ENCODE results near the gene KAZN.
"Not testable (repeated sequence)": the region's sequence is repeated elsewhere in the genome, so short reads cannot be mapped to it uniquely, and the experiment has no call there.

KAZN gene

DNA sequence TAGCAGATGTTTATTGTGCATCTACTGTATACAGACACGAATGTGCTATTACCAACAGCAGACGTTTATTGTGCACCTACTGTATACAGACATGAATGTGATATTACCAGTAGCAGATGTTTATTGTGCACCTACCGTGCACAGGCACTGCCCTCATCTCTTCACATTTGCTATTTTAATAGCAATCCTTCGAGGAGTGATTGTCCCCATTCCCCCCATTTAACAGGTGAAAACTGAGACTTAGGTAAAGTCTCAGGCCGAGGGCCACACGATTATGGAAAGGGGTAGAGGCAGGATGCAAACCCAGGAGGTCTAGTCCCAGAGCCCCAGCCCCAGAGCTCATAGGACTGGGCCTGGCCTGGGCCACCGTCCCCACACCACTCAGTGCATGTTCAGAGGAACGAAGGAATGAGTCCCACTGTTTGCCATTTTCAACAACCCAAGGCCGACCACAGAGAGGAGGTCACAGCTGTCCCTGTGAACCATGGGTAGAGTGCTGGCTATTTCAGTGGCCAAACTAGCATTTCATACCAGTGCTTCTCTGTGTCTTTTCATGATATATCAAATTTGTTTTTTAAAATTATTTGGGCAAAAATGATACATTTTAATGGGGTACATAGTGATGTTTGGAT is 440.6 kb downstream of the KAZN start:
- H3K9me3 ChIP-seq (replicated peaks; ENCODE audit: low read length), result no peaks in the 10 kb centered on the region
- no peak overlapping the region for H3K4me3 ChIP-seq (ENCODE audit: low read length)
- H3K4me1 ChIP-seq (ENCODE audit: control insufficient read depth, insufficient read depth, low read length), result no peaks in the 10 kb centered on the region
- H3K27me3 ChIP-seq (ENCODE audit: control insufficient read depth, insufficient read depth, low read length), result no peaks in the 10 kb centered on the region
- H3K36me3 ChIP-seq (ENCODE audit: insufficient read depth, low read length), result peaks cover 13% of the 10 kb centered on the region
- H3K9ac ChIP-seq (ENCODE audit: low read depth, low read length), result no peak overlapping the region
- no peak overlapping the region for H3K4me2 ChIP-seq (ENCODE audit: low read length)

DNA sequence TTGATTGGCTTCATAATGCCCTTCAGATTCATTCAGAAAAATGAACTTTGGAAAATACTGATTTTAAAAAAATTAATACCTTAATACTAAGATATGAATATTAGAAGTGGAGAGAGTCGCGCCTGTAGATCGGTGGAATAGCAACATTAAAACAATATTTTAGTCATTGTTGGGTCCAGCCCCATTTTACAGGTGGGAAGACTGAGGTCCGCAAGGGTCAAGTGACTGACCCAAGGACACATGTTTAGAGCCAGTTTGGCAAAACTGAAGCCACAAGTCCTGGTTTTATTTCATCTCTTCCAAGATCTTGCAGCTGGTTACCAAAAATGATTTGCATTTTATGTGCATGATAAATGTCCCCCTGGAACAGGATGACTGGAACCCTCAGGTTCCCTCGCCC is 441.4 kb downstream of the KAZN start:
- Histone ChIP-seq H3K4me2 (ENCODE audit: low read length) (no peak overlapping the region), H3K4me1 (ENCODE audit: control insufficient read depth, insufficient read depth, low read length) (no peaks in the 10 kb centered on the region), H3K4me3 (ENCODE audit: low read length) (no peak overlapping the region), H3K9ac (ENCODE audit: low read depth, low read length) (no peak overlapping the region), H3K27me3 (ENCODE audit: control insufficient read depth, insufficient read depth, low read length) (no peaks in the 10 kb centered on the region), H3K36me3 (ENCODE audit: insufficient read depth, low read length) (peaks cover 12% of the 10 kb centered on the region), H3K9me3 (replicated peaks; ENCODE audit: low read length) (no peaks in the 10 kb centered on the region)

DNA sequence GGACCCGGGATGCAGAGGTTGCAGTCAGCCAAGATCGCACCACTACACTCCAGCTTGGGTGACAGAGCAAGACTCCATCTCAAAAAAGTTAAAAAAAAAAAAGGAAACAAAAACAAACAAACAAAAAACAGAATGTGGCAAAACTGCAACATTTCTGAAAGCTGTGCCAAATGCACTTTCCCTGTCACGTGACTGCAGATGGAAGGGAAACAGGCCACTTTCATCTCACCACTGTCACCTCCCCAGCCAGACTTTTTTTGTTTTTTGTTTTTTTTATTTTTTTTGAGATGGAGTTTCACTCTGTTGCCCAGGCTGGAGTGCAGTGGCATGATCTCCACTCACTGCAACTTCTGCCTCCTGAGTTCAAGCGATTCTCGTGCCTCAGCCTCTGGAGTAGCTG is 442.2 kb downstream of the KAZN start:
- not testable (repeated sequence) for H3K9me3 ChIP-seq (replicated peaks; ENCODE audit: low read length); H3K4me1 ChIP-seq (ENCODE audit: control insufficient read depth, insufficient read depth, low read length); H3K4me2 ChIP-seq (ENCODE audit: low read length); H3K4me3 ChIP-seq (ENCODE audit: low read length); H3K9ac ChIP-seq (ENCODE audit: low read depth, low read length); H3K36me3 ChIP-seq (ENCODE audit: insufficient read depth, low read length); H3K27me3 ChIP-seq (ENCODE audit: control insufficient read depth, insufficient read depth, low read length)

DNA sequence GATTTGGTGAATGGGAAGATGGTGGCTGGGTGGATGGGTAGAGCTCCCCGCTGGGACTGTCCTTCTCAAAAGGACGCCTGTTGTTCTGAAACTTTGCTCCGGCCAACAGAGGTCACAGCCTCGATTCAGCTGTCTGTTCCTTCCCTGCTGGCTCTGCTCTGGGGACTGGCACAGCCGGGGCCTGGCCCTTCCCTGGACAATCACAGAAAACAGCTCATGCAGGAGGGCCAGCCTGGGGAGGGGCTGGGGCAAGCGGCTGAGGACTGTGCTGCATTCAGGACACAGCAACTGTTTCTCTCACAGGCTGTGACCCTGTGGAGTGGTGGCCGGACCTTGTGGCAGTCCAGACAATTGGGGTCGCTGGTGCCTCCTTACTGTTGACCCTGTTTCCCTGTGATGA is 444.4 kb downstream of the KAZN start:
- no peaks in the 10 kb centered on the region for H3K27me3 ChIP-seq (ENCODE audit: control insufficient read depth, insufficient read depth, low read length)
- H3K4me2 ChIP-seq (ENCODE audit: low read length), result no peak overlapping the region
- H3K9ac ChIP-seq (ENCODE audit: low read depth, low read length), result no peak overlapping the region
- no peaks in the 10 kb centered on the region for H3K4me1 ChIP-seq (ENCODE audit: control insufficient read depth, insufficient read depth, low read length)
- no peaks in the 10 kb centered on the region for H3K9me3 ChIP-seq (replicated peaks; ENCODE audit: low read length)
- H3K36me3 ChIP-seq (ENCODE audit: insufficient read depth, low read length), result peaks cover 9% of the 10 kb centered on the region
- no peak overlapping the region for H3K4me3 ChIP-seq (ENCODE audit: low read length)

DNA sequence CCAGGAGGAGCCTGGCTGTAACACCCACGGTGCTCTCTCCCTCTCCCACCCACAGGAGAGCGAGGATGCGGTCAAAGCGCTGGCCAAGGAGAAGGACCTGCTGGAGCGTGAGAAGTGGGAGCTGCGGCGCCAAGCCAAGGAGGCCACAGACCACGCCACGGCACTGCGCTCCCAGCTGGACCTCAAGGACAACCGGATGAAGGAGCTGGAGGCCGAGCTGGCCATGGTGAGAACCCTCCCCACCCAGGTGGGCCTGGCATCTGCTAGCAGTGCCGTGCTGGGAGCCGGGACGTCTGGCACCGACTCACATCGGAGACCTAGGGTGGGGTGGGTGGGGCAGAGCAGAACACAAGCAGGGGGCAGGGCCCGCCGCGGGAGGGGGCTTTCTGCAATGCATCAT is 445.4 kb downstream of the KAZN start:
- Histone ChIP-seq H3K4me3 (ENCODE audit: low read length) (no peak overlapping the region), H3K36me3 (ENCODE audit: insufficient read depth, low read length) (peaks cover 4% of the 10 kb centered on the region)

DNA sequence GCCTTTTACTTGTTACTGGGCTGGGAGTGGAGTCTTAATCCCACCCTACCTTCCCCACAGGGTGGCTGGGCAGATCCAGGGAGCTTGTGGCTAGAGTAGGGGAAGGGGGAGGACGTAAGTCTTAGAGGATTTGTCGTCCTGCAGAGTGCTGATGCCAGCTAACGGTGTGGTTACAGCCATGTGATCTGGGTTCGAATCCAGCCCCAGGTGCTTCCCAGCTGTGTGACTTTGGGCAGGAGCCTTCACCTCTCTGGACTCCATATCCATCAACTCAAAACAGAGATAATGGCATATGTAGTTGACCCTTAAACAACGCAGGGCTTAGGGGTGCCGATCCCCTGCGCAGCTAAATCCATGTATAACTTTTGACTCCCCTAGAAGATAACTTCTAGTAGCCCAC is 446.6 kb downstream of the KAZN start:
- Histone ChIP-seq H3K4me1 (ENCODE audit: control insufficient read depth, insufficient read depth, low read length) (no peaks in the 10 kb centered on the region), H3K9ac (ENCODE audit: low read depth, low read length) (no peak overlapping the region), H3K4me3 (ENCODE audit: low read length) (no peak overlapping the region), H3K36me3 (ENCODE audit: insufficient read depth, low read length) (peaks cover 4% of the 10 kb centered on the region), H3K4me2 (ENCODE audit: low read length) (no peak overlapping the region), H3K27me3 (ENCODE audit: control insufficient read depth, insufficient read depth, low read length) (no peaks in the 10 kb centered on the region), H3K9me3 (replicated peaks; ENCODE audit: low read length) (no peaks in the 10 kb centered on the region)

More for the DNA sequence above, 445.4 kb downstream of the KAZN start:
- Histone ChIP-seq H3K27me3 (ENCODE audit: control insufficient read depth, insufficient read depth, low read length) (no peaks in the 10 kb centered on the region), H3K9me3 (replicated peaks; ENCODE audit: low read length) (no peaks in the 10 kb centered on the region), H3K9ac (ENCODE audit: low read depth, low read length) (no peak overlapping the region), H3K4me2 (ENCODE audit: low read length) (no peak overlapping the region), H3K4me1 (ENCODE audit: control insufficient read depth, insufficient read depth, low read length) (no peaks in the 10 kb centered on the region)

DNA sequence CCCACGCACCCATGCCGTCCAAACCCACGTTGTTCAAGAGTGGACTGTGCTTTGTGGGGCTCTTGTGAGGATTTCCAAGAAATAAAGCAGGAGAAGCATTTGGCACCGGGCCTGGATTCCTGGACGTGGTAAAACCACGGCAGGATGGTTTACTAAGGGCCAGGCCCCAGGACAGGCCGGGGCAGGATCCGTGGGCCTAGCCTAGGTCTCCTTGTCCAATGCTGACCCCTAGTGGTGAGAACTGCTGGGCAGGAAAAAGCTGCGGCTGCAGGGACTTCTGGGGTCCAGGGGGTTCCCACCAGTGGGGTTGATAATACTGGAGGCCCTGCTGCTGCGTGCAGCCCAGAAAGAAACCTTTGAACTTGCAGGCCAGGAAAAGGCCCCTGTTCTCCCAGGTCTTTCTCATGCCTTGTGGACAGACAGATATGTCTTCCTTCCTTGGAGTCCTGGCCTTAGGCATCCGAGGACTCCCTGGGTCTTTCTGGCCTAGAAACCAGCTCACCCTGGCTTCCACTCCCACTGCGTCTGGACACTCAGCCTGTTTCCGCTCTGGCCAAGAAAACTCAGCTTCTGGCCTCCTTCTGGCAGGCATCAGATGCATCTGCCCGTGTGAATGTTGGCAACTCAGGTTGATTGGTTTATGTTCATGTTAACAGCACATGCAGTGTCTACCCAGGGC is 448.1 kb downstream of the KAZN start:
- Histone ChIP-seq H3K4me1 (ENCODE audit: control insufficient read depth, insufficient read depth, low read length) (no peaks in the 10 kb centered on the region), H3K9ac (ENCODE audit: low read depth, low read length) (peak overlapping the region; percentile 38), H3K36me3 (ENCODE audit: insufficient read depth, low read length) (peaks cover 4% of the 10 kb centered on the region), H3K4me3 (ENCODE audit: low read length) (no peak overlapping the region), H3K4me2 (ENCODE audit: low read length) (no peak overlapping the region), H3K9me3 (replicated peaks; ENCODE audit: low read length) (no peaks in the 10 kb centered on the region), H3K27me3 (ENCODE audit: control insufficient read depth, insufficient read depth, low read length) (no peaks in the 10 kb centered on the region)

DNA sequence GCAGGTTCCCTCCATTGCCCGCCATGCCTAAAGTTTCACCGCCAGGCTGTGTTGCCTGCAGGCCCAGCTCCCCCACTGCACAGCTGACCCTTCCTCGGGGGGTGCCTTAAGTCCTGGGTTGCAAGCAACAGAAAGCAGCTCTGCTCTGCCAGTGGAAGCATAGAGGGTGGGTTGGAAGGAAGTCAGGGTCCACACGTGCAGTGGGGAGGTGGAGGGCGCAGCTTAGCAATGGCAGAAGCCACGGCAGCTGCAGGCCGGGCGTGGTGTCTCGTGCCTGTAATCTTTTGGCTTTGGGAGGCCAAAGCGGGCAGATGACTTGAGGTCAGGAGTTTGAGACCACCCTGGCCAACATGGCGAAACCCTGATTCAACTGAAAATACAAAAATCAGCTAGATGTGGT is 448.8 kb downstream of the KAZN start:
- Histone ChIP-seq H3K9ac (ENCODE audit: low read depth, low read length) (no peak overlapping the region), H3K4me2 (ENCODE audit: low read length) (no peak overlapping the region), H3K4me3 (ENCODE audit: low read length) (no peak overlapping the region), H3K27me3 (ENCODE audit: control insufficient read depth, insufficient read depth, low read length) (no peaks in the 10 kb centered on the region), H3K36me3 (ENCODE audit: insufficient read depth, low read length) (peaks cover 4% of the 10 kb centered on the region), H3K9me3 (replicated peaks; ENCODE audit: low read length) (no peaks in the 10 kb centered on the region), H3K4me1 (ENCODE audit: control insufficient read depth, insufficient read depth, low read length) (no peaks in the 10 kb centered on the region)

DNA sequence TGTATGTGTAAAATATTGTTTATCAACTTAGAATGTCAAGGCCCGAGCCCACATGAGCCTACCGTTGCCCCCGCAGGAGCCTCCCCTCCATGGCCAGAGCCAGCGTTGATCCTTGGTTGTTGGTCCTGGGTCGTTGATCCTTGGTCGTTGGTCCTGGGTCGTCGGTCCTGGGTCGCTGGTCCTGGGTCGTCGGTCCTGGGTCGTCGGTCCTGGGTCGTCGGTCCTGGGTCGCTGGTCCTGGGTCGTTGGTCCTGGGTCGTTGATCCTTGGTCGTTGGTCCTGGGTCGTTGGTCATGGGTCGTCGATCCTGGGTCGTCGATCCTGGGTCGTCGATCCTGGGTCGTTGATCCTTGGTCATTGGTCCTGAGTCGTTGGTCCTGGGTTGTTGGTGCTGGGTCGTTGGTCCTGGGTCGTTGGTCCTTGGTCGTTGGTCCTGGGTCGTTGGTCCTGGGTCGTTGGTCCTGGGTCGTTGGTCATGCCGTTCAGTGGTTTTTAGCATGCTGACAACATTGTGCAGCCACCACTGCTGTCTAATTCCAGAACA is 450.0 kb downstream of the KAZN start:
- H3K27me3 ChIP-seq (ENCODE audit: control insufficient read depth, insufficient read depth, low read length), result no peaks in the 10 kb centered on the region
- H3K4me1 ChIP-seq (ENCODE audit: control insufficient read depth, insufficient read depth, low read length), result no peaks in the 10 kb centered on the region
- no peak overlapping the region for H3K9ac ChIP-seq (ENCODE audit: low read depth, low read length)
- no peak overlapping the region for H3K4me3 ChIP-seq (ENCODE audit: low read length)
- H3K4me2 ChIP-seq (ENCODE audit: low read length), result no peak overlapping the region
- no peaks in the 10 kb centered on the region for H3K9me3 ChIP-seq (replicated peaks; ENCODE audit: low read length)
- peaks cover 8% of the 10 kb centered on the region for H3K36me3 ChIP-seq (ENCODE audit: insufficient read depth, low read length)

DNA sequence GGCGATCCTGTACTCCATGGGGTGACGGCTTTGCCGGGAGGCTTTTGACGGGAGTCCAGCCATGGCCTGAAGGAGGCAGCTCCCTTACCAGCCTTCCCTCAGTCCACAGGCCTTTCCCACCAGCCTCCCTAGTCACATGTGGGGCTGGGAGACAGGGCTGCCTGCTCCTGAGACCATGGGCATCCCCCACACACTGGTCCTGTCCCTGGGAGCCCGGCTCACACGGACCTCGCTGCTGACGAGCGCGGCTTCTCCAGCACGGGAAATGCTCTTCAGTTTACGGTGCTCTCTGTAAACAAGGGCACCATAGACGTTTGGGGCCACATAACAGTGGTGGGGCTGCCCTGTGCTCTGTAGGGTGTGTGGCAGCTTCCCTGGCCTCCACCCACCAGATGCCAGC is 450.6 kb downstream of the KAZN start:
- no peaks in the 10 kb centered on the region for H3K27me3 ChIP-seq (ENCODE audit: control insufficient read depth, insufficient read depth, low read length)
- no peak overlapping the region for H3K4me3 ChIP-seq (ENCODE audit: low read length)
- no peaks in the 10 kb centered on the region for H3K4me1 ChIP-seq (ENCODE audit: control insufficient read depth, insufficient read depth, low read length)
- no peaks in the 10 kb centered on the region for H3K9me3 ChIP-seq (replicated peaks; ENCODE audit: low read length)
- H3K36me3 ChIP-seq (ENCODE audit: insufficient read depth, low read length), result peaks cover 8% of the 10 kb centered on the region
- no peak overlapping the region for H3K4me2 ChIP-seq (ENCODE audit: low read length)
- H3K9ac ChIP-seq (ENCODE audit: low read depth, low read length), result no peak overlapping the region

DNA sequence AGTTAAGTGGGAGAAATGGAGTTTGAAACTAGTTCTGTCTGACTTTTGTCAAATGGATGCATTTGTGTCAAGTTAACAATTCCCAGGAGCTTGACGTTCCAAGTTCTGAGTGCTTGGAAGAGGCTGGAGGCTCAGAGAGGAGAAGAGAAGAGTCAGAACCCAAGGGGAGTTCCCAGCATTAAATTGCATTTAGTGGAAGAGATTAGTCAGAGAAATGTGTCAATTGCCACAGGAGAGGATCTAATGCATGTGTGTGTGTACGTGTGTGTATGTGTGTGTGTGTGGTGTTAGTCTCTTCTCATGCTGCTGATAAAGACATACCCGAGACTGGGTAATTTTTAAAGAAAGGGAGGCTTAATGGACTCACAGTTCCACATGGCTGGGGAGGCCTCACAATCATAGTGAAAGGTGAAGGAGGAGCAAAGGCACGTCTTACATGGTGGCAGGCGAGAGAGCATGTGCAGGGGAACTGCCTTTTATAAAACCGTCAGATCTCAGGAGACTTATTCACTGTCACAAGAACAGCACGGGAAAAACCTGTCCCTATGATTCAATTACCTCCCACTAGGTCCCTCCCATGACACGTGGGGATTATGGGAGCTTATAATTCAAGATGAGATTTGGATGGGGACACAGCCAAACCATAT is 453.5 kb downstream of the KAZN start:
- no peak overlapping the region for H3K4me3 ChIP-seq (ENCODE audit: low read length)
- no peaks in the 10 kb centered on the region for H3K9me3 ChIP-seq (replicated peaks; ENCODE audit: low read length)
- peaks cover 10% of the 10 kb centered on the region for H3K36me3 ChIP-seq (ENCODE audit: insufficient read depth, low read length)
- H3K4me2 ChIP-seq (ENCODE audit: low read length), result no peak overlapping the region
- no peak overlapping the region for H3K9ac ChIP-seq (ENCODE audit: low read depth, low read length)
- H3K4me1 ChIP-seq (ENCODE audit: control insufficient read depth, insufficient read depth, low read length), result peaks cover 7% of the 10 kb centered on the region
- no peaks in the 10 kb centered on the region for H3K27me3 ChIP-seq (ENCODE audit: control insufficient read depth, insufficient read depth, low read length)

Measured in skeletal muscle satellite cell (primary cell).